GM12878 (cell line): ENCODE data around the gene TRIM71.

ENCODE experiments used
- CTCF ChIP-seq, 3 experiments: IDR thresholded peaks in 2 of 3; conservative IDR thresholded peaks in 1 of 3; 2 replicates each; pipeline ENCODE4 v1.5.1; 2011; ENCODE audit warnings: low read depth in 3 of 3, low read length in 3 of 3, mild to moderate bottlenecking in 3 of 3, control low read depth in 2 of 3, moderate library complexity in 2 of 3, inconsistent platforms in 1 of 3, mixed read lengths in 1 of 3; ENCODE audit not compliant: control insufficient read depth in 2 of 3, insufficient read depth in 1 of 3; ENCODE audit errors: extremely low read depth in 1 of 3
- EP300 ChIP-seq, 2 experiments: fragments of 150-350 bp in 1 of 2; IDR thresholded peaks; 2 replicates each; pipeline ENCODE4 v1.6.1; 2011 to 2012; ENCODE audit warnings: low read depth in 2 of 2, low read length in 2 of 2, borderline replicate concordance in 1 of 2, improper control_type of control experiment in 1 of 2, inconsistent platforms in 1 of 2; ENCODE audit not compliant: control insufficient read depth in 1 of 2
- EZH2 ChIP-seq: IDR thresholded peaks from 2 replicates; pipeline ENCODE4 v1.6.1; 2012; ENCODE audit warnings: low read depth, mild to moderate bottlenecking, control low read depth, inconsistent platforms, low read length, borderline replicate concordance; ENCODE audit not compliant: control insufficient read depth
- HDAC2 ChIP-seq: fragments of 200-600 bp; sonication (generic); IDR thresholded peaks from 2 replicates; pipeline ENCODE4 v1.6.1; 2017
- IRF4 ChIP-seq: IDR thresholded peaks from 2 replicates; pipeline ENCODE4 v1.6.1; 2011; ENCODE audit warnings: low read depth, low read length
- MEF2A ChIP-seq: IDR thresholded peaks from 2 replicates; pipeline ENCODE4 v1.6.1; 2011; ENCODE audit warnings: low read depth, mild to moderate bottlenecking, low read length, moderate library complexity; ENCODE audit not compliant: insufficient read depth
- RFX5 ChIP-seq: IDR thresholded peaks from 2 replicates; pipeline ENCODE4 v1.6.1; 2011; ENCODE audit warnings: low read depth, low read length, improper control_type of control experiment
- STAT1 ChIP-seq: fragments of 450-650 bp; conservative IDR thresholded peaks from 2 replicates; pipeline ENCODE4 v1.6.1; 2014; ENCODE audit warnings: antibody characterized with exemption, mild to moderate bottlenecking
- STAT3 ChIP-seq: IDR thresholded peaks from 2 replicates; pipeline ENCODE4 v1.6.1; 2011; ENCODE audit warnings: low read depth, low read length, improper control_type of control experiment
- ZNF687 ChIP-seq: fragments of 450-650 bp; IDR thresholded peaks from 2 replicates; pipeline ENCODE4 v1.6.1; 2017; ENCODE audit warnings: mild to moderate bottlenecking, moderate library complexity

- TF ChIP-seq CTCF (IDR thresholded peaks at IDR 0.05 in 2 of 3, conservative IDR thresholded peaks at IDR 0.05 in 1 of 3; ENCODE audit: control insufficient read depth in 2 of 3, extremely low read depth in 1 of 3, insufficient read depth in 1 of 3, low read depth in 3 of 3, low read length in 3 of 3), result no peak
- no peak for TF ChIP-seq STAT1
- no peak for TF ChIP-seq EP300 (IDR thresholded peaks at IDR 0.05; ENCODE audit: borderline replicate concordance in 1 of 2, control insufficient read depth in 1 of 2, low read depth in 2 of 2, low read length in 2 of 2)
- TF ChIP-seq RFX5, result no peak
- no peak for TF ChIP-seq STAT3
- no peak for TF ChIP-seq ZNF687
- TF ChIP-seq EZH2, result no peak
- no peak for TF ChIP-seq HDAC2
- TF ChIP-seq MEF2A, result no peak
- no peak for TF ChIP-seq IRF4
Observed at GRCh38 chr3:32820430-32820829, 2.6 kb downstream of the TRIM71 start.
